ENCODE measurements around the gene GPSM1. TPM values are rescaled to one million over a fixed set of nuclear protein-coding genes. Genes with fewer than 3 reads are reported as not detected.

GPSM1 gene
- total RNA-seq, 1 experiment from 2014 or later, result 26.4 TPM

DNA sequence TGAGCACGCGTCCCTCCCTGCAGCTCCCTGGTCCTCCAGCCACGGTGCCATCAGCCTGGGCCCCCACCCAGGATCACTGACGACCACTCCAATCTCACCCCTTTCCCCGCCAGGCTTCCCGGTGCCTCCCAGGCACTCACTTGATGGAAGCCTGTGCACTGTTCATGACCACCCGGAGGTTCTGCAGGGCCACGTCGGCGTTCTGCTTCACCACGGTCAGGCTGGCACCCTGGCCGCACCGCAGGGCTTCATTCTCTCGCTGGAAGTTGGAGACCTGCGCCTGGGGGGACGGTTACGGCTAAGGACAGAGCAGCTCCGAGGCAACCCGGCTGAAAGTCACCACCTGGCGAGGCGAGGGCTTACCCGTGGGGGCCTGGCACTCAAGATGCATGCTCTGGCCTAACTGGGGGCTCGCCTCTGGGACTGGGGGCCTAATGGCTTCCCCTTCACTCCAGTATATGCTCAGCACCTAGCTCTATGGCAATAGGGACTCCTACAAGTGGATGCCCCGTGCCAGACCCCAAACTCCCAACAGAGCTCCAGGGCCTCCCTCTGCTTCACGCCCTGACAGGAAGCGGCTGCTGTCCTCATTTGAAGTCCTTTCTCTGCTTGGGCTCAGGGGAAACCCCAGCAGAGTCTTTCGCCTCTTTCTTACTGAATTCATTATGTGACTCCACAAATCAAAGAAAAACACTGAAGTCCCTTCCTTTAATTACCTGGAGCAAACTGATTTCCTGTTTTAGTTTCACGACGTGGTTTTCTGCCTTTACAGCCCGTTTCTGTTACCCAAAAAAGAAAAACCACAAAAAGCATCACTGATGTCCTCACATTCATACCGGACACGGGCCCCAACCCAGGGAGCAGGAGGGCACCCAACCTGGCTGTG lies 76.8 kb downstream of the GPSM1 start:
- Histone ChIP-seq H3K79me2 (ENCODE audit: insufficient read depth, low read length) (peaks cover 34% of the 10 kb centered on the region), H3K9ac (ENCODE audit: low read length) (no peak overlapping the region), H3K4me3 (replicated peaks in 1 of 2; ENCODE audit: low read depth in 1 of 2, low read length in 2 of 2) (no peak overlapping the region), H3K27me3 (ENCODE audit: insufficient read depth, low read length) (no peaks in the 10 kb centered on the region), H3K27ac (ENCODE audit: low read depth, low read length) (no peak overlapping the region), H3K36me3 (ENCODE audit: control insufficient read depth in 1 of 2, insufficient read depth in 2 of 2, low read length in 2 of 2) (peaks cover 32 to 39% of the 10 kb centered on the region in 2 experiments; a peak in 3 of 4 replicates), H3K9me2 (ENCODE audit: insufficient read depth) (no peaks in the 10 kb centered on the region), H4K20me1 (ENCODE audit: insufficient read depth) (no peaks in the 10 kb centered on the region), H3K4me2 (ENCODE audit: low read length) (no peak overlapping the region), H3K9me3 (ENCODE audit: control insufficient read depth in 1 of 2, insufficient read depth in 1 of 2, low read depth in 1 of 2, low read length in 2 of 2) (no peaks in the 10 kb centered on the region), H3K4me1 (ENCODE audit: control insufficient read depth in 1 of 2, insufficient read depth in 2 of 2, low read length in 2 of 2) (peaks cover 4 to 14% of the 10 kb centered on the region in 2 experiments; a peak in 3 of 4 replicates), H2AFZ (ENCODE audit: low read depth, low read length, poor library complexity, severe bottlenecking) (no peak overlapping the region)
- CTCF ChIA-PET, result interaction anchor here (0.9 kb wide), 1 partner anchor 228 kb away, joined by 6 read pairs; no protein-coding TSS in a partner anchor
- no peak for ATAC-seq
- no TSS peak for BruUV-seq (replicated peaks)
- intact Hi-C loops (cut with micrococcal nuclease), result no loop called here
- TF ChIP-seq SP1 (IDR thresholded peaks at IDR 0.05; ENCODE audit: low read depth) (no peak), SIN3A (IDR thresholded peaks at IDR 0.05; ENCODE audit: low read depth) (no peak), ATF3 (IDR thresholded peaks at IDR 0.05) (no peak), ZBTB33 (IDR thresholded peaks at IDR 0.05; ENCODE audit: extremely low read depth, insufficient replicate concordance, low read length) (no peak), EZH2phosphoT487 (IDR thresholded peaks at IDR 0.05; ENCODE audit: borderline replicate concordance) (no peak), TCF7L2 (IDR thresholded peaks at IDR 0.05; ENCODE audit: borderline replicate concordance, extremely low read depth, insufficient read depth, insufficient read length) (no peak), RAD21 (IDR thresholded peaks at IDR 0.05; ENCODE audit: low read depth) (no peak), CEBPB (IDR thresholded peaks at IDR 0.05; ENCODE audit: low read depth) (no peak), JUND (IDR thresholded peaks at IDR 0.05) (no peak), EZH2 (IDR thresholded peaks at IDR 0.05) (no peak), EGR1 (IDR thresholded peaks at IDR 0.05; ENCODE audit: low read depth) (no peak)
- POLR2A ChIA-PET, result no interaction called here
- RAD21 ChIA-PET (ENCODE audit: low non-redundant PET in 1 of 2, low total read pairs in 2 of 2, uncharacterized antibody in 2 of 2, unreplicated experiment in 2 of 2), result no interaction called here
- DNase-seq (ENCODE audit: low read depth, low spot score), result no peak

Measured in HCT116 (cell line).